Nephron progenitor cell (in vitro differentiated cells): ENCODE measurements around the gene PSPN.

Experiments
- DNase-seq: peaks from one replicate; pipeline ENCODE4 v3.0.0; 2021
- H3K27ac Mint-ChIP-seq: 2 replicates; pipeline ENCODE4 v1.8.0; 2021; ENCODE audit warnings: mild to moderate bottlenecking, moderate library complexity, mixed read lengths
- H3K27me3 Mint-ChIP-seq: 2 replicates; pipeline ENCODE4 v1.8.0; 2021; ENCODE audit warnings: mild to moderate bottlenecking, low read depth, mixed read lengths; ENCODE audit not compliant: poor library complexity
- H3K36me3 Mint-ChIP-seq: 2 replicates; pipeline ENCODE4 v1.8.0; 2021; ENCODE audit warnings: low read depth, mixed read lengths
- H3K4me1 Mint-ChIP-seq: 2 replicates; pipeline ENCODE4 v1.8.0; 2021; ENCODE audit warnings: mixed read lengths
- H3K4me3 Mint-ChIP-seq: 2 replicates; pipeline ENCODE4 v1.8.0; 2021; ENCODE audit warnings: mild to moderate bottlenecking, moderate library complexity, mixed read lengths
- H3K9me3 Mint-ChIP-seq: 2 replicates; pipeline ENCODE4 v1.8.0; 2021; ENCODE audit warnings: mild to moderate bottlenecking, moderate library complexity, mixed read lengths
- CTCF ChIP-seq: fragments of 200-600 bp; sonication (generic); IDR thresholded peaks from 2 replicates; pipeline ENCODE4 v1.5.0; 2021; ENCODE audit warnings: antibody characterized with exemption

PSPN gene

GRCh38 chr19:6343462-6343861 is 32.3 kb downstream of the PSPN start:
- H3K9me3 Mint-ChIP-seq = peaks cover 15% of the 10 kb centered on the region
- peaks cover 16% of the 10 kb centered on the region for H3K27me3 Mint-ChIP-seq
- no peaks in the 10 kb centered on the region for H3K36me3 Mint-ChIP-seq
- H3K4me3 Mint-ChIP-seq = no peak overlapping the region
- TF ChIP-seq CTCF = no peak
- H3K27ac Mint-ChIP-seq = no peak overlapping the region
- no peak for DNase-seq
- H3K4me1 Mint-ChIP-seq = peaks cover 4% of the 10 kb centered on the region

GRCh38 chr19:6340493-6341201 is 35.1 kb downstream of the PSPN start:
- Mint-ChIP-seq H3K36me3 (no peaks in the 10 kb centered on the region), H3K27ac (peak overlapping the region; percentile 49), H3K27me3 (peaks cover 7% of the 10 kb centered on the region), H3K4me3 (no peak overlapping the region), H3K4me1 (peaks cover 4% of the 10 kb centered on the region), H3K9me3 (peaks cover 15% of the 10 kb centered on the region)
- peak; percentile 12 for TF ChIP-seq CTCF
- no peak for DNase-seq

- H3K4me3 Mint-ChIP-seq = no peak overlapping the region
- TF ChIP-seq CTCF = no peak
- H3K36me3 Mint-ChIP-seq = no peaks in the 10 kb centered on the region
- H3K4me1 Mint-ChIP-seq = no peaks in the 10 kb centered on the region
- no peak overlapping the region for H3K27ac Mint-ChIP-seq
- H3K27me3 Mint-ChIP-seq = peaks cover 3% of the 10 kb centered on the region
- H3K9me3 Mint-ChIP-seq = no peaks in the 10 kb centered on the region
- no peak for DNase-seq
Observed at GRCh38 chr19:6334490-6335285, 41.0 kb downstream of the PSPN start.

GRCh38 chr19:6333439-6333838 is 42.3 kb downstream of the PSPN start, which contains the start of gene ACER1:
ACER1 (minus strand) TSS chr19:6333612; CDS start chr19:6333551, 61 bp downstream.
- no peak within 1 kb of the TSS for H3K27ac Mint-ChIP-seq
- H3K4me3 Mint-ChIP-seq = no peak within 1 kb of the TSS
- peaks cover 10% of the 10 kb centered on the region for H3K27me3 Mint-ChIP-seq
- no peak for TF ChIP-seq CTCF
- H3K36me3 Mint-ChIP-seq = no peaks in the 10 kb centered on the region
- no peak for DNase-seq
- H3K4me1 Mint-ChIP-seq = no peaks in the 10 kb centered on the region
- H3K9me3 Mint-ChIP-seq = no peaks in the 10 kb centered on the region

- TF ChIP-seq CTCF = no peak
- peaks cover 28% of the 10 kb centered on the region for H3K27me3 Mint-ChIP-seq
- no peak overlapping the region for H3K27ac Mint-ChIP-seq
- H3K9me3 Mint-ChIP-seq = peaks cover 32% of the 10 kb centered on the region
- DNase-seq = no peak
- H3K36me3 Mint-ChIP-seq = peaks cover 4% of the 10 kb centered on the region
- H3K4me1 Mint-ChIP-seq = no peaks in the 10 kb centered on the region
- H3K4me3 Mint-ChIP-seq = no peak overlapping the region
Observed at GRCh38 chr19:6326815-6327214, 48.9 kb downstream of the PSPN start.
